ENCODE measurements around the gene SERAC1. TPM values are rescaled to one million over a fixed set of nuclear protein-coding genes. Genes with fewer than 3 reads are reported as not detected.

The SERAC1 gene
- total RNA-seq, 1 experiment from 2014 or later: 7.6 TPM

DNA sequence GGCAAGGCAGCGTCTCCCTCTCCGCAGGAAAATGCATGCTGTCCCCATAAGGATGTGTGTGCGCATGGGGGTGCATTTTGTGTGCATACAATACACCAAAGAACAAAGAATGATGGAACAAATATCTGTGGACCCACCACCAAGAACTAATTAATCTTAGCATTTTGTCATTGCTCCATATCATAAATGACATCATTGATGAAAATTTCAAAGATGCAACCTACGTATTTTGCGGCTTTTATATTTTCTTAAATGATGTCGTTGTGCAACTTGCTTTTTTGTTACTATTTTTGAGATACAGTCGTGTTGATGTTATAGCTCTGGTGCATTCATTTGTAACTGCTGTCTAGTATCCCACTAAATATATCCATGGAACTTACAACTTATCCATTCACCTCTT, 89.7 kb downstream of the SERAC1 start:
- H2AK5ac ChIP-seq (ENCODE audit: insufficient read length, low read length): no peak overlapping the region

More for the DNA sequence above, 89.7 kb downstream of the SERAC1 start:
- no peaks in the 10 kb centered on the region for H3K9me3 ChIP-seq (ENCODE audit: control insufficient read depth, low read depth, low read length)
- H3K27ac ChIP-seq (ENCODE audit: insufficient read length, low read depth, low read length): no peak overlapping the region
- H3K56ac ChIP-seq (ENCODE audit: insufficient read length, low read depth, low read length): no peak overlapping the region
- H4K5ac ChIP-seq (ENCODE audit: insufficient read length, low read depth, low read length): no peak overlapping the region
- Mint-ChIP-seq H3K36me3 (ENCODE audit: insufficient read depth in 1 of 3, low read depth in 3 of 3) (peaks cover 15 to 78% (median 20%) of the 10 kb centered on the region in 3 experiments), H3K27me3 (ENCODE audit: low read depth) (no peaks in the 10 kb centered on the region; the same call in 1 of the 2 replicates), H3K4me1 (no peaks in the 10 kb centered on the region; a peak in 1 of 4 replicates), H3K9me3 (no peaks in the 10 kb centered on the region), H3K4me3 (no peak overlapping the region), H3K27ac (no peak overlapping the region)
- H4K8ac ChIP-seq (replicated peaks; ENCODE audit: insufficient read length, low read depth, low read length): no peak overlapping the region
- no peak for DNase-seq
- no peak overlapping the region for H3K23ac ChIP-seq (ENCODE audit: insufficient read length, low read depth, low read length)
- no peak overlapping the region for H3K4ac ChIP-seq (ENCODE audit: low read depth, low read length)
- no peaks in the 10 kb centered on the region for H4K20me1 ChIP-seq (ENCODE audit: control insufficient read depth, insufficient read depth, insufficient read length)
- no peak overlapping the region for H2BK120ac ChIP-seq (ENCODE audit: low read depth, low read length, poor library complexity, severe bottlenecking)
- no peak overlapping the region for H3T11ph ChIP-seq (ENCODE audit: low read length)
- no peak overlapping the region for H2AFZ ChIP-seq (ENCODE audit: low read length)
- no peak overlapping the region for H3K4me2 ChIP-seq (ENCODE audit: insufficient read depth, insufficient read length, low read length)
- H2BK12ac ChIP-seq (ENCODE audit: insufficient read length, low read depth, low read length): no peak overlapping the region
- no peaks in the 10 kb centered on the region for H3K79me1 ChIP-seq (ENCODE audit: insufficient read depth, low read depth, low read length, poor library complexity, severe bottlenecking)
- H3K23me2 ChIP-seq (ENCODE audit: insufficient read length, low read depth, low read length, poor library complexity, severe bottlenecking): no peaks in the 10 kb centered on the region
- no CpG with 5 or more reads among the region's 7 CpGs for WGBS (ENCODE audit: extremely low coverage, insufficient read length, low lambda C conversion rate)
- no peak overlapping the region for H4K91ac ChIP-seq (ENCODE audit: insufficient read length, low read depth, low read length)
- no peak overlapping the region for H3K9ac ChIP-seq (ENCODE audit: extremely low read depth, insufficient read length, low read length)
- no peak overlapping the region for H2BK5ac ChIP-seq (ENCODE audit: insufficient read length, low read length)
- no peak overlapping the region for H3K14ac ChIP-seq (ENCODE audit: insufficient read depth, low read length)
- no peaks in the 10 kb centered on the region for H3K27me3 ChIP-seq (ENCODE audit: insufficient read depth, low read length)
- no peaks in the 10 kb centered on the region for H3K79me2 ChIP-seq (ENCODE audit: insufficient read depth, low read length)
- no peaks in the 10 kb centered on the region for H3K4me1 ChIP-seq (ENCODE audit: insufficient read depth, low read length)
- TF ChIP-seq, protein P1, sequence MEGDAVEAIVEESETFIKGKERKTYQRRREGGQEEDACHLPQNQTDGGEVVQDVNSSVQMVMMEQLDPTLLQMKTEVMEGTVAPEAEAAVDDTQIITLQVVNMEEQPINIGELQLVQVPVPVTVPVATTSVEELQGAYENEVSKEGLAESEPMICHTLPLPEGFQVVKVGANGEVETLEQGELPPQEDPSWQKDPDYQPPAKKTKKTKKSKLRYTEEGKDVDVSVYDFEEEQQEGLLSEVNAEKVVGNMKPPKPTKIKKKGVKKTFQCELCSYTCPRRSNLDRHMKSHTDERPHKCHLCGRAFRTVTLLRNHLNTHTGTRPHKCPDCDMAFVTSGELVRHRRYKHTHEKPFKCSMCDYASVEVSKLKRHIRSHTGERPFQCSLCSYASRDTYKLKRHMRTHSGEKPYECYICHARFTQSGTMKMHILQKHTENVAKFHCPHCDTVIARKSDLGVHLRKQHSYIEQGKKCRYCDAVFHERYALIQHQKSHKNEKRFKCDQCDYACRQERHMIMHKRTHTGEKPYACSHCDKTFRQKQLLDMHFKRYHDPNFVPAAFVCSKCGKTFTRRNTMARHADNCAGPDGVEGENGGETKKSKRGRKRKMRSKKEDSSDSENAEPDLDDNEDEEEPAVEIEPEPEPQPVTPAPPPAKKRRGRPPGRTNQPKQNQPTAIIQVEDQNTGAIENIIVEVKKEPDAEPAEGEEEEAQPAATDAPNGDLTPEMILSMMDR (conservative IDR thresholded peaks at IDR 0.05): no peak
- no peak overlapping the region for H3K18ac ChIP-seq (ENCODE audit: insufficient read length, low read depth, low read length)
- no peak overlapping the region for H2BK15ac ChIP-seq (ENCODE audit: low read depth, low read length)
- H2BK20ac ChIP-seq (ENCODE audit: low read depth, low read length, poor library complexity, severe bottlenecking): no peak overlapping the region

Measured in H9 (cell line).